ENCODE measurements around the gene ATP2A1.

The ATP2A1 gene

DNA sequence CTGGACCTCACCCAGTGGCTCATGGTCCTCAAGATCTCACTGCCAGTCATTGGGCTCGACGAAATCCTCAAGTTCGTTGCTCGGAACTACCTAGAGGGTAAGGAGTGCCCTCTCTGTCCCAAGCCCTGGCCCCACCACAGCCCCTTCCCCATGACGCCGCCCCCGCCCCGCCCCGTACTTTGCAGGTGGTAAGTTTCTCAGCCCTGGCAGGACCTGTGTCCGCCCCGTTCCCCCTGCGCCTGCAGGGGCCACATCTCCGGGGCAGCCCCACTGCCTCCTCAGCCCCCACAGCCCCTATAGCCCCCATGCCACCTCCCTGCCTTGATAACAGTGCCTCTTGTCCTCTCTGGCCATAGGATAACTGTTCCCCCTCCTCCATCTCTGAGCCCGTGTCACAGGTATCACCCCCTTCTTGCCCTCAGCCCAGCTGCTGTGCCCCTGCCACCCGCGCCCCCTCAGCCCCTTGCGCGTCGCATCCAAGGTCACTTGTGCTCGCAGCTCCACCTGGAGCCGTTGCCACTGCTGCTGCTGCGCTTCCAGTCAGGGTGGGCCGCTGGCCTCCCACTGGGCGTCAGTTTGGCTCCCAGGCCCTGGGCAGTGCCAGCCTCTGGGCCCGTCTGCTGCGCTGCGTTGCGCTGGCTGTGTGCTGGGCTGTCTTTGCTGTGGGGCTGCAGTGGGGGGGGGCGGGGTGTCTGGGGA, 25.2 kb downstream of the ATP2A1 start:
- no peak overlapping the region for H3K27ac ChIP-seq
- no peak for TF ChIP-seq ZFX (IDR thresholded peaks at IDR 0.05; ENCODE audit: borderline replicate concordance)
- TF ChIP-seq, protein P1, sequence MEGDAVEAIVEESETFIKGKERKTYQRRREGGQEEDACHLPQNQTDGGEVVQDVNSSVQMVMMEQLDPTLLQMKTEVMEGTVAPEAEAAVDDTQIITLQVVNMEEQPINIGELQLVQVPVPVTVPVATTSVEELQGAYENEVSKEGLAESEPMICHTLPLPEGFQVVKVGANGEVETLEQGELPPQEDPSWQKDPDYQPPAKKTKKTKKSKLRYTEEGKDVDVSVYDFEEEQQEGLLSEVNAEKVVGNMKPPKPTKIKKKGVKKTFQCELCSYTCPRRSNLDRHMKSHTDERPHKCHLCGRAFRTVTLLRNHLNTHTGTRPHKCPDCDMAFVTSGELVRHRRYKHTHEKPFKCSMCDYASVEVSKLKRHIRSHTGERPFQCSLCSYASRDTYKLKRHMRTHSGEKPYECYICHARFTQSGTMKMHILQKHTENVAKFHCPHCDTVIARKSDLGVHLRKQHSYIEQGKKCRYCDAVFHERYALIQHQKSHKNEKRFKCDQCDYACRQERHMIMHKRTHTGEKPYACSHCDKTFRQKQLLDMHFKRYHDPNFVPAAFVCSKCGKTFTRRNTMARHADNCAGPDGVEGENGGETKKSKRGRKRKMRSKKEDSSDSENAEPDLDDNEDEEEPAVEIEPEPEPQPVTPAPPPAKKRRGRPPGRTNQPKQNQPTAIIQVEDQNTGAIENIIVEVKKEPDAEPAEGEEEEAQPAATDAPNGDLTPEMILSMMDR (IDR thresholded peaks at IDR 0.05), result no peak

DNA sequence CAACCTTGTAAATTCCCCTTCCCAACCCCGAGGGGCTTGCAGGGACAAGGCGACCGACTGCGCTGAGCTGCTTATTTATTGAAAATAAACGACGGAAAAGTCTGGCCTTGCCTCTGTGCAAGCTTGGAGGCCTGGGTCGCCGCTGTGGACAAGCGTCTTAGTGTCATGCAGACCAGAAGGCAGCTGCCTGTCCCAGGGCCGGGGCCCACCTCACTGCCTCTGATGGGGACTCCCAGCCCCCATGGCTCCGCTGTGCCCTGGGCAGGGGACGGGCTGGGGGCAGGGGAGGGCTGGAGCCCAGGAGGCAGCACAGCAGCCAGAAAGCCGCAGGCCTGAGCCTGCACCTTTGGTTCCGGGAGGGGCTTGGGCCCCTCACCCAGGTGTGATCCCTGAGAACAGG, 26.1 kb downstream of the ATP2A1 start:
- H3K27ac ChIP-seq, result no peak overlapping the region

DNA sequence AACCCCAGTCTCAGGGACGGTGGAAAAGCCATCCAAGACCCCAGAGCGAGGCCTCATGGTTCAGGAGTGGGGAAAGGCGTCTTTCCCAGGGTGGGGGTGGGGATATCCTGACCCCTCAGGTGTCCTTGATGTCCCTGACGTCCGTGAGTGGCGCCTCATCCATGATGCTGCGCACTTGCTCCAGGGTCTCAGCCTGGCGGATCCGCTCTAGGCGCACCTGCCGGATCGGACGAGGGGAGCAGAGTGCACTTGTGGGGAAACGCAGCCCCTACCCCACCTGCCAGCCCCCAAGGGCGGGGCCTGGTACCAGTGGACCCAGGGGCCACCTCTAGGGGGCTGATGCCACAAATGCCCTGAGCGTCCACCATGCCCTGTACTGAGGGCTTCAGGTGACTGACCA, 26.5 kb downstream of the ATP2A1 start:
- TF ChIP-seq, protein P1 (IDR thresholded peaks at IDR 0.05), result no peak
- TF ChIP-seq ZFX (IDR thresholded peaks at IDR 0.05; ENCODE audit: borderline replicate concordance), result no peak
- no peak overlapping the region for H3K27ac ChIP-seq

More for the DNA sequence above, 26.1 kb downstream of the ATP2A1 start:
- TF ChIP-seq ZFX (IDR thresholded peaks at IDR 0.05; ENCODE audit: borderline replicate concordance), result no peak

DNA sequence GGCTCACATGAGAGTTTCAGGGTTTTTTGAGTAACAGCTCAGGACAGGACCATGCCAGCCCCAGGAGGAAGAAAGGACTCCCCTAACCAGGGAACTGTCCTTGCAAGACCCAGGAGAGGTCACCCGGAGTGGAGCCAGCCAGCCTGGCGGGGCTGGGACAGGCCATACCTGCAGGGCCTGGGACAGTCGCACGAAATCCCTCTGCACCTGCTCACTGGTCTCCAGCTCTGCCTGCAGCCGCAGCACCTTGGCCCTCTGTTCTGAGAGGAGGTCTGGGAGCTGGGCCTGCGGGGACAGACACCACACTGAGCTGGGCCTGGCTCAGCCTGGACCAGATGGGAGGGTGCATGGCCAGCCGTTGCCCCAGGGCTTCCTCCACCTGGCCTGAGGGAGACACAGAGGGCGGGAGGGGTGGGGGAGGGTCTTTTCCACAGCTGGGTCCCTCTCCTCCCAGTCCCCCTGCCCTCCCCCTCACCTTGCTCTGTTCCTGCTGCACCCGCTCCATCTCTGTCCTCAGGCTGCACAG, 27.0 kb downstream of the ATP2A1 start:
- TF ChIP-seq ZFX (IDR thresholded peaks at IDR 0.05; ENCODE audit: borderline replicate concordance), result no peak
- TF ChIP-seq, protein P1 (IDR thresholded peaks at IDR 0.05), result no peak
- no peak overlapping the region for H3K27ac ChIP-seq

DNA sequence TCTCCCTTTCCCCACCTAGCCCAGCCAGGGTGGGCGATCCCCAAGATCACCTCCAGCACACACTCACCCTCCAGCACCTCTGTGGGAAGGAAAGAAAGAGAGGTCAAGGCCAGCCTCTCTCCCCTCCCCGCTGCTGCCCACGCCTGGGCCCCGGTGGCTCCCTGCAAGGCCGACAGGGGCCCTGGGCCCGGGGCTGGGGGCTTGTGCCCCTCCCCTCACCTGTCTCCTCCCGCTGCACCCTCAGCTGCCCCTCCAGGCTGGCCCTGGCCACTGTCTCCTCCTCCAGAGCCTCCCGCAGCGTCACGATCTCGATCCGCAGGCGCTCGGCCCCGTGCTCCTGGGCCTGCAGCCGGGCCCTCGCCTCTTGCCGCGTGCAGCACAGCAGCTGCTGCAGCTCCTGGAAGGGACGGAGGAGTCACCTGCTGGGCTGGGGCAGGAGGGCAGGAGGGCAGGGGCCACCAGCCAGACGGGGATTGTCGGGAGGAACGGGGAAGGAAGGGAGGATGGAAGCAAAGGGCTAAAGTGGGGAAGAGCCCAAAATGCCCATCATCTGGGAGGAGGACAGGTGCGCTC, 27.6 kb downstream of the ATP2A1 start:
- TF ChIP-seq, protein P1 (IDR thresholded peaks at IDR 0.05), result no peak
- TF ChIP-seq ZFX (IDR thresholded peaks at IDR 0.05; ENCODE audit: borderline replicate concordance), result no peak
- no peak overlapping the region for H3K27ac ChIP-seq

DNA sequence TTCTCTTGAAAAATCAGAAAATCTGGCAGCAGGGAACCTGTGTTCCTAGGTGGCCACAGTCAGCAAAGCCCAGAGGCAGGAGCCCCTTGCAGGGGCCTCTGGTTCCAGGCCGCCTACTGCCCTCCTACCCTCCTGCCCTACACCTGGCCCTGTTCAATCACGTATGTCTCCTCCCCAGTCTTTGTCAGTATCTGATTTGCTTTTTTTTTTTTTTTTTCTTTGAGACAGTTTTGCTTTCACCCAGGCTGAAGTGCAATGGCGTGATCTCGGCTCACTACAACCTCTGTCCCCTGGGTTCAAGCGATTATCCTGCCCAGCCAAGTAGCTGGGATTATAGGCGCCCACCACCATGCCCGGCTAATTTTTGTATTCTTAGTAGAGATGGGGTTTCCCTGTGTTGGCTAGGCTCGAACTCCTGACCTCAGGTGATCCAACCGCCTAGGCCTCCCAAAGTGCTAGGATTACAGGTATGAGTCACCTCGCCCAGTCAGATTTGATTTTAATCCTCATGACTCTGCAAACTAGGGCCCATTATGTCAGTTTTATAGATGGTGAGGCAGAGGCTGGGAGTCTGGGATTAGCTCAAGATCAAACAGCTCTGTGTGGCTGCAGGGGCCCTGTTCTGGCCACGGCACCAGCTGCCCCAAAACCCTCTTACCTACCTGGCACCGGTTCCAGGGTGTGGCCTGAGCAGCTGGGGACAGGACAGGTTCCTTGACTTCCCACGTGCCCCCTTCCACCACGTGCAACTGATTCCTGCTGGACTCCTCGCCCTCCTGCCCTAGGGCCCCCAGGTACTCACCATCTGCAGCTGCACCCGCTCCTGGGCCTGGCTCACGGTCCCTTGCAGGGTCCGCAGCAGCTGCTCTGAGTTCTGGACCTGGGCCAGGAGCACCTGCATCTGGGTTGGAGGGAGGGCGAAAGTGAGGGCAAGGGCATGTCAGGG, 32.1 kb downstream of the ATP2A1 start:
- TF ChIP-seq ZFX (IDR thresholded peaks at IDR 0.05; ENCODE audit: borderline replicate concordance), result no peak
- TF ChIP-seq, protein P1 (IDR thresholded peaks at IDR 0.05), result no peak
- no peak overlapping the region for H3K27ac ChIP-seq

DNA sequence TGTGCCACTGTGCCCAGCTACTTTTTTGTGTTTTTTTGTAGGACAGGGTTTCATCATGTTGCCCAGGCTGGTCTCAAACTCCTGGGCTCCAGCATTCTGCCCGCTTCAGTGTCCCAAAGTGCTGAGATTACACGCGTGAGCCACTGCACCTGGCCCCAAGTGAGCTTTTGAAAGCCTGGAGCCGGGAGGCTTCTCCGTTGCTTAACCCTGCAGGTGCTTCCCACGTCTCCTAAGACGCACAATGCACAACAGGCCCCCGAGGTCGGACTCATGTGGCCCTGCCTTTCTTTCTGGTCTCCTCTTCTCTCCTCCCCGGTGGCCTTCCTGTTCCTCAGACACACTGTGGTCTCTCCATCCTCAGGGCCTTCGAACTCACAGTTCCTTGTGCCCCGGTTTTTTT, 34.3 kb downstream of the ATP2A1 start:
- TF ChIP-seq, protein P1 (IDR thresholded peaks at IDR 0.05), result no peak
- TF ChIP-seq ZFX (IDR thresholded peaks at IDR 0.05; ENCODE audit: borderline replicate concordance), result no peak
- no peak overlapping the region for H3K27ac ChIP-seq
